Large intestine (tissue), 3 donors: ENCODE data around the gene ABCA13. TPM values are rescaled to one million over a fixed set of nuclear protein-coding genes. Genes with fewer than 3 reads are reported as not detected.

Experiments
- DNase-seq, 2 donors: peaks; one replicate each; pipeline versions ENCODE4 v3.0.0 to v3.0.0-alpha.2; 2013
- H3K27ac ChIP-seq: one replicate; pipeline ENCODE4 v1.5.1; 2013; ENCODE audit warnings: low read length
- H3K27me3 ChIP-seq: 2 replicates; pipeline ENCODE4 v1.6.1; 2013; ENCODE audit warnings: low read length; ENCODE audit not compliant: control insufficient read depth, insufficient read depth
- H3K36me3 ChIP-seq: 2 replicates; pipeline ENCODE4 v1.6.1; 2013; ENCODE audit warnings: low read length; ENCODE audit not compliant: control insufficient read depth, insufficient read depth
- H3K4me1 ChIP-seq: one replicate; pipeline ENCODE4 v1.6.1; 2013; ENCODE audit warnings: low read length; ENCODE audit not compliant: control insufficient read depth, insufficient read depth
- H3K4me3 ChIP-seq: one replicate; pipeline ENCODE4 v1.5.1; 2013; ENCODE audit warnings: low read length
- H3K9me3 ChIP-seq: one replicate; pipeline ENCODE4 v1.6.1; 2013; ENCODE audit warnings: mild to moderate bottlenecking, low read depth, low read length, moderate library complexity; ENCODE audit not compliant: control insufficient read depth
- WGBS: methylation state at CpG from one replicate; pipeline ENCODE4 v1.1.5; 2013; ENCODE audit warnings: low lambda C conversion rate; ENCODE audit not compliant: insufficient coverage; 5-methylcytosine and 5-hydroxymethylcytosine counted together
- polyA plus RNA-seq: library from polyadenylated mRNA; unstranded; fragments of 120-200 nt; gene quantifications from one replicate; pipeline ENCODE4 v1.2.1, GENCODE V29; 2013

Gene ABCA13
- polyA plus RNA-seq, 1 donor = 0.28 TPM

- H3K4me3 ChIP-seq = no peak overlapping the region
- no peaks in the 10 kb centered on the region for H3K27me3 ChIP-seq
- no peaks in the 10 kb centered on the region for H3K4me1 ChIP-seq
- H3K36me3 ChIP-seq = no peaks in the 10 kb centered on the region
- H3K27ac ChIP-seq = no peak overlapping the region
- H3K9me3 ChIP-seq = no peaks in the 10 kb centered on the region
- WGBS = 80% methylated on average over 1 of the region's 7 CpGs
- no peak for DNase-seq
Observed at GRCh38 chr7:48617508-48617907, 446.2 kb downstream of the ABCA13 start.

GRCh38 chr7:48617993-48618392 is 446.7 kb downstream of the ABCA13 start:
- WGBS = no CpG with 5 or more reads among the region's 3 CpGs
- Histone ChIP-seq H3K4me3 (no peak overlapping the region), H3K27ac (no peak overlapping the region), H3K4me1 (no peaks in the 10 kb centered on the region), H3K36me3 (no peaks in the 10 kb centered on the region), H3K9me3 (no peaks in the 10 kb centered on the region), H3K27me3 (no peaks in the 10 kb centered on the region)
- DNase-seq = no peak

GRCh38 chr7:48621076-48621475 is 449.8 kb downstream of the ABCA13 start:
- no peak overlapping the region for H3K4me3 ChIP-seq
- no peak overlapping the region for H3K27ac ChIP-seq
- no peaks in the 10 kb centered on the region for H3K4me1 ChIP-seq
- H3K36me3 ChIP-seq = no peaks in the 10 kb centered on the region
- H3K27me3 ChIP-seq = no peaks in the 10 kb centered on the region
- H3K9me3 ChIP-seq = no peaks in the 10 kb centered on the region
- DNase-seq = no peak
- 57% methylated on average over 1 of the region's 4 CpGs for WGBS

- 86% methylated on average over 1 of the region's 4 CpGs for WGBS
- H3K9me3 ChIP-seq = no peaks in the 10 kb centered on the region
- no peaks in the 10 kb centered on the region for H3K36me3 ChIP-seq
- H3K27me3 ChIP-seq = no peaks in the 10 kb centered on the region
- no peak overlapping the region for H3K27ac ChIP-seq
- DNase-seq = no peak
- no peak overlapping the region for H3K4me3 ChIP-seq
- H3K4me1 ChIP-seq = no peaks in the 10 kb centered on the region
Observed at GRCh38 chr7:48627164-48627563, 455.9 kb downstream of the ABCA13 start.

- H3K36me3 ChIP-seq = no peaks in the 10 kb centered on the region
- no peak for DNase-seq
Observed at GRCh38 chr7:48628793-48629349, 457.6 kb downstream of the ABCA13 start.

GRCh38 chr7:48634116-48634632 is 462.9 kb downstream of the ABCA13 start:
- no peaks in the 10 kb centered on the region for H3K9me3 ChIP-seq

More at GRCh38 chr7:48628793-48629349, 457.6 kb downstream of the ABCA13 start:
- Histone ChIP-seq H3K4me1 (no peaks in the 10 kb centered on the region), H3K27ac (no peak overlapping the region), H3K27me3 (no peaks in the 10 kb centered on the region), H3K4me3 (no peak overlapping the region), H3K9me3 (no peaks in the 10 kb centered on the region)
- 100% methylated on average over 1 of the region's 5 CpGs for WGBS

GRCh38 chr7:48635796-48636195 is 464.5 kb downstream of the ABCA13 start:
- no peaks in the 10 kb centered on the region for H3K4me1 ChIP-seq
- H3K9me3 ChIP-seq = no peaks in the 10 kb centered on the region
- no peak overlapping the region for H3K27ac ChIP-seq
- H3K4me3 ChIP-seq = no peak overlapping the region
- no peaks in the 10 kb centered on the region for H3K27me3 ChIP-seq
- WGBS = 100% methylated on average over 1 of the region's 1 CpG
- H3K36me3 ChIP-seq = no peaks in the 10 kb centered on the region
- DNase-seq = no peak

More at GRCh38 chr7:48634116-48634632, 462.9 kb downstream of the ABCA13 start:
- Histone ChIP-seq H3K36me3 (no peaks in the 10 kb centered on the region), H3K27ac (no peak overlapping the region), H3K4me3 (no peak overlapping the region), H3K27me3 (no peaks in the 10 kb centered on the region), H3K4me1 (no peaks in the 10 kb centered on the region)
- no peak for DNase-seq
- 100% methylated on average over 1 of the region's 2 CpGs for WGBS

GRCh38 chr7:48636391-48637015 is 465.2 kb downstream of the ABCA13 start:
- no peak overlapping the region for H3K4me3 ChIP-seq
- H3K9me3 ChIP-seq = no peaks in the 10 kb centered on the region
- WGBS = no CpG with 5 or more reads among the region's 3 CpGs
- no peaks in the 10 kb centered on the region for H3K4me1 ChIP-seq
- no peaks in the 10 kb centered on the region for H3K27me3 ChIP-seq
- DNase-seq = peak in 1 of 2 donors; percentile 4
- H3K36me3 ChIP-seq = no peaks in the 10 kb centered on the region
- H3K27ac ChIP-seq = no peak overlapping the region

GRCh38 chr7:48637382-48637781 is 466.1 kb downstream of the ABCA13 start:
- no peak overlapping the region for H3K27ac ChIP-seq
- H3K4me3 ChIP-seq = no peak overlapping the region
- H3K27me3 ChIP-seq = no peaks in the 10 kb centered on the region
- H3K9me3 ChIP-seq = no peaks in the 10 kb centered on the region
- no peaks in the 10 kb centered on the region for H3K36me3 ChIP-seq
- no peak for DNase-seq
- WGBS = 33% methylated on average over 1 of the region's 1 CpG
- H3K4me1 ChIP-seq = peaks cover under 1% of the 10 kb centered on the region

GRCh38 chr7:48638041-48638440 is 466.8 kb downstream of the ABCA13 start:
- H3K9me3 ChIP-seq = no peaks in the 10 kb centered on the region
- H3K27ac ChIP-seq = no peak overlapping the region
- peaks cover 6% of the 10 kb centered on the region for H3K4me1 ChIP-seq
- H3K4me3 ChIP-seq = no peak overlapping the region
- 100% methylated on average over 2 of the region's 6 CpGs for WGBS
- DNase-seq = no peak
- H3K36me3 ChIP-seq = no peaks in the 10 kb centered on the region
- H3K27me3 ChIP-seq = no peaks in the 10 kb centered on the region
